HEK293 (cell line): ENCODE measurements around the gene LACRT.

ENCODE experiments used
- CTCF ChIA-PET: fragments of 350-600 bp; formaldehyde crosslinking; extraction: SDS; loops from one replicate; lab custom pipeline; 2021; ENCODE audit warnings: antibody characterized with exemption; lab: Yijun Ruan, JAX
- POLR2A ChIA-PET: fragments of 300-600 bp; formaldehyde crosslinking; extraction: SDS; loops from one replicate; lab custom pipeline; 2020; ENCODE audit warnings: antibody characterized with exemption, inconsistent platforms; lab: Yijun Ruan, JAX
- H3K27ac ChIP-seq: fragments of 200-500 bp; sonication (Bioruptor generic); 2 replicates; pipeline ENCODE4 v1.5.1; 2014; ENCODE audit warnings: low read depth, low read length, control low read depth, inconsistent platforms; ENCODE audit errors: extremely low read depth
- H3K36me3 ChIP-seq, 2 experiments: fragments of 200-500 bp in 1 of 2; sonication (Bioruptor generic) in 1 of 2; 1 replicate in 1 of 2; 2 replicates in 1 of 2; pipeline ENCODE4 v1.5.1; 2014 to 2017; ENCODE audit warnings: inconsistent platforms in 2 of 2, low read length in 2 of 2; ENCODE audit not compliant: control insufficient read depth in 2 of 2, insufficient read depth in 1 of 2
- H3K4me1 ChIP-seq: fragments of 200-500 bp; sonication (Bioruptor generic); 2 replicates; pipeline ENCODE4 v1.5.1; 2014; ENCODE audit warnings: mild to moderate bottlenecking, low read length, inconsistent platforms; ENCODE audit not compliant: control insufficient read depth, insufficient read depth
- H3K4me3 ChIP-seq: 2 replicates; pipeline ENCODE4 v1.5.1; 2011; ENCODE audit warnings: low read depth, mild to moderate bottlenecking, control low read depth, low read length, moderate library complexity
- H3K9me3 ChIP-seq: fragments of 200-500 bp; sonication (Bioruptor generic); 2 replicates; pipeline ENCODE4 v1.5.1; 2014; ENCODE audit warnings: low read depth, low read length, inconsistent platforms; ENCODE audit not compliant: control insufficient read depth, insufficient read depth
- EGR2 ChIP-seq: fragments of 450-650 bp; formaldehyde crosslinking; IDR thresholded peaks from 2 replicates; pipeline ENCODE4 v1.5.1; 2016; ENCODE audit warnings: low read depth, missing biosample characterization, missing genetic modification characterization
- HOXD13 ChIP-seq: sonication (generic); formaldehyde crosslinking; IDR thresholded peaks from 2 replicates; pipeline ENCODE4 v1.8.0; 2022; ENCODE audit warnings: missing genetic modification reagents, borderline replicate concordance
- KLF10 ChIP-seq: fragments of 450-650 bp; IDR thresholded peaks from 2 replicates; pipeline ENCODE4 v1.5.1; 2018; ENCODE audit warnings: missing biosample characterization, mild to moderate bottlenecking, missing genetic modification characterization
- TRIM28 ChIP-seq: IDR thresholded peaks from 2 replicates; pipeline ENCODE4 v1.6.1; 2011; ENCODE audit warnings: low read length, control low read depth, borderline replicate concordance
- ZBTB17 ChIP-seq: fragments of 450-650 bp; formaldehyde crosslinking; IDR thresholded peaks from 2 replicates; pipeline ENCODE4 v1.5.1; 2016; ENCODE audit warnings: missing biosample characterization, missing genetic modification characterization
- ZEB2 ChIP-seq: fragments of 450-650 bp; formaldehyde crosslinking; IDR thresholded peaks from 2 replicates; pipeline ENCODE4 v1.5.1; 2016; ENCODE audit warnings: missing biosample characterization, missing genetic modification characterization
- ZFHX2 ChIP-seq: fragments of 450-650 bp; formaldehyde crosslinking; conservative IDR thresholded peaks from 2 replicates; pipeline ENCODE4 v1.5.1; 2016; ENCODE audit warnings: missing biosample characterization, missing genetic modification characterization
- ZFP37 ChIP-seq: fragments of 450-650 bp; formaldehyde crosslinking; IDR thresholded peaks from 2 replicates; pipeline ENCODE4 v1.5.1; 2016; ENCODE audit warnings: missing biosample characterization, missing genetic modification characterization
- ZNF140 ChIP-seq: fragments of 450-650 bp; formaldehyde crosslinking; IDR thresholded peaks from 2 replicates; pipeline ENCODE4 v1.5.1; 2016; ENCODE audit warnings: missing biosample characterization, missing genetic modification characterization
- ZNF341 ChIP-seq: fragments of 450-650 bp; formaldehyde crosslinking; IDR thresholded peaks from 2 replicates; pipeline ENCODE4; 2016; ENCODE audit warnings: low read depth, missing biosample characterization, missing genetic modification characterization
- ZNF560 ChIP-seq: fragments of 450-650 bp; formaldehyde crosslinking; IDR thresholded peaks from 2 replicates; pipeline ENCODE4 v1.5.1; 2017; ENCODE audit warnings: missing biosample characterization, missing genetic modification characterization, borderline replicate concordance
- ZSCAN23 ChIP-seq: fragments of 450-650 bp; formaldehyde crosslinking; IDR thresholded peaks from 2 replicates; pipeline ENCODE4 v1.5.1; 2016; ENCODE audit warnings: missing biosample characterization, missing genetic modification characterization
- TF ChIP-seq, protein P1 (sequence below): fragments of 450-650 bp; formaldehyde crosslinking; IDR thresholded peaks from 2 replicates; pipeline ENCODE4 v1.5.1; 2017; ENCODE audit warnings: missing biosample characterization, missing genetic modification characterization
- TF ChIP-seq, protein P2 (sequence below): fragments of 450-650 bp; formaldehyde crosslinking; IDR thresholded peaks from 2 replicates; pipeline ENCODE4 v1.5.1; 2016; ENCODE audit warnings: missing biosample characterization, missing genetic modification characterization
- TF ChIP-seq, protein P3 (sequence below): fragments of 450-650 bp; formaldehyde crosslinking; IDR thresholded peaks from 2 replicates; pipeline ENCODE4 v1.5.1; 2017; ENCODE audit warnings: missing biosample characterization, mild to moderate bottlenecking, missing genetic modification characterization, moderate library complexity

LACRT gene

DNA sequence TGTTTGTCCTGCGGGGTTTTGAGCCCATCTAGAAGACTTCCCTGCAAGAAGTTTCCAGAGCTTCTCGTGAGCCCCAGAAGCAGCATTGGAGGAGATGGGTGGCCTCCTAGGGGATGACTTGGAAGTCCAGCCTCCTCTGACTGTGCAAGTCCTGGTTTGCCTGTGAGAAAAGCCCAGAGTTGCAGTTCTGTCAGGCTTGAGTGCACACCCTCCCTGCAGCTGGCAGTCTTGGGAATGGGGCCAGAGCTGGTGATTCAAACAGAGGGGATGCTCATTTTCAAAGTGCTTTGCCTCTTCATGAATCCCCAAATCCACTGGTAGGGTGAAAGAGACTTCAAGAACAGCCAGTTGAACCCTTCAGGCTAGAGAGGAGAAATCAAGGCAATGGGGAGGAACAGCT, 42.4 kb downstream of the LACRT start:
- Histone ChIP-seq H3K27ac (no peak overlapping the region), H3K9me3 (no peaks in the 10 kb centered on the region), H3K36me3 (no peaks in the 10 kb centered on the region), H3K4me1 (no peaks in the 10 kb centered on the region), H3K4me3 (no peak overlapping the region)
- ChIA-PET POLR2A (interaction anchor here (0.6 kb wide), 1 partner anchor 265 kb away, joined by 4 read pairs; no protein-coding TSS in a partner anchor), CTCF (interaction anchor here (1.0 to 4.2 kb wide), 3 partner anchors 10 to 65 kb away, joined by 4 to 27 read pairs (median 5); no protein-coding TSS in a partner anchor)
- TF ChIP-seq, protein P1, sequence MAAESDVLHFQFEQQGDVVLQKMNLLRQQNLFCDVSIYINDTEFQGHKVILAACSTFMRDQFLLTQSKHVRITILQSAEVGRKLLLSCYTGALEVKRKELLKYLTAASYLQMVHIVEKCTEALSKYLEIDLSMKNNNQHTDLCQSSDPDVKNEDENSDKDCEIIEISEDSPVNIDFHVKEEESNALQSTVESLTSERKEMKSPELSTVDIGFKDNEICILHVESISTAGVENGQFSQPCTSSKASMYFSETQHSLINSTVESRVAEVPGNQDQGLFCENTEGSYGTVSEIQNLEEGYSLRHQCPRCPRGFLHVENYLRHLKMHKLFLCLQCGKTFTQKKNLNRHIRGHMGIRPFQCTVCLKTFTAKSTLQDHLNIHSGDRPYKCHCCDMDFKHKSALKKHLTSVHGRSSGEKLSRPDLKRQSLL (tag by site-specific recombination) = no peak
- TF ChIP-seq ZNF140 (tag by site-specific recombination) (no peak), KLF10 (tag by site-specific recombination) (no peak), TRIM28 (no peak), ZNF341 (tag by site-specific recombination) (peak; percentile 50), HOXD13 (CRISPR knock-in tag) (no peak)
- TF ChIP-seq, all 188 proteins: peak for 1

DNA sequence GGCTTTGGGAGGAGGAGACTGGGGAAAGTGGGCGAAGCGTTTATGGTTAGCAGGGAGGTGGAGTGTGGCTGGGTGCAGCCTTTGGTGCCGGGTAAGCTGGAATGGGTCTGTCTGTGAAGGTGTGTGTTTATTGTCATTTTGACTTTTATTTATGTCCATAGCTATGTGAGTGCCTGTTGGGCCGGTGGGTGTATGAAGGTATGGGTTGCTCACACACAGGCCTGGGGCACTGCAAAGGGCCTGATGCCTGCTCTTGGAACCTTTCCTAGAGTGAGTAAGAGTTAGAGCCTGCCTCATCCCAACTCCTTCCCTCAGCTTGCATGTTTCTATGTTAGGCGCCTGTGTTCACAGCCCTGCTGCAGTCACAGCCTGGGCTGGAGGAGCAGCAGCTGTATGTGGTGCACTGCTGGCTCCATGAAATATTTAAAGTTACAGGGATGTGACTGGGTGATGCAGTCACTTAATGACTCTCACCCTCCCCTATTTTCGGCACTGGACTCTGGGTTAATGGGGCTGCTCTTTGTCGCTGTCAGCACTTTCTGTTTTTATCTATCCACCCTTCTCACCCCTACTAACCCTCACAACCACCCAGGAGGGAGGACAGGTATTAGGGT, 43.6 kb downstream of the LACRT start:
- Histone ChIP-seq H3K4me3 (no peak overlapping the region), H3K4me1 (no peaks in the 10 kb centered on the region), H3K27ac (no peak overlapping the region), H3K36me3 (no peaks in the 10 kb centered on the region), H3K9me3 (no peaks in the 10 kb centered on the region)
- CTCF ChIA-PET = interaction anchor here (0.8 to 4.2 kb wide), 5 partner anchors 12 to 67 kb away, joined by 3 to 27 read pairs (median 3); no protein-coding TSS in a partner anchor
- TF ChIP-seq ZNF560 (tag by site-specific recombination) (no peak), EGR2 (tag by site-specific recombination) (peak; percentile 89), ZFHX2 (tag by site-specific recombination) (peak; percentile 80), ZEB2 (tag by site-specific recombination) (no peak), ZFP37 (tag by site-specific recombination) (no peak), ZBTB17 (0 out of 2 replicates have a peak, but pooled peaks have one; percentile 18)
- TF ChIP-seq, protein P2, sequence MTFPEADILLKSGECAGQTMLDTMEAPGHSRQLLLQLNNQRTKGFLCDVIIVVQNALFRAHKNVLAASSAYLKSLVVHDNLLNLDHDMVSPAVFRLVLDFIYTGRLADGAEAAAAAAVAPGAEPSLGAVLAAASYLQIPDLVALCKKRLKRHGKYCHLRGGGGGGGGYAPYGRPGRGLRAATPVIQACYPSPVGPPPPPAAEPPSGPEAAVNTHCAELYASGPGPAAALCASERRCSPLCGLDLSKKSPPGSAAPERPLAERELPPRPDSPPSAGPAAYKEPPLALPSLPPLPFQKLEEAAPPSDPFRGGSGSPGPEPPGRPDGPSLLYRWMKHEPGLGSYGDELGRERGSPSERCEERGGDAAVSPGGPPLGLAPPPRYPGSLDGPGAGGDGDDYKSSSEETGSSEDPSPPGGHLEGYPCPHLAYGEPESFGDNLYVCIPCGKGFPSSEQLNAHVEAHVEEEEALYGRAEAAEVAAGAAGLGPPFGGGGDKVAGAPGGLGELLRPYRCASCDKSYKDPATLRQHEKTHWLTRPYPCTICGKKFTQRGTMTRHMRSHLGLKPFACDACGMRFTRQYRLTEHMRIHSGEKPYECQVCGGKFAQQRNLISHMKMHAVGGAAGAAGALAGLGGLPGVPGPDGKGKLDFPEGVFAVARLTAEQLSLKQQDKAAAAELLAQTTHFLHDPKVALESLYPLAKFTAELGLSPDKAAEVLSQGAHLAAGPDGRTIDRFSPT = no peak
- POLR2A ChIA-PET = no interaction called here

DNA sequence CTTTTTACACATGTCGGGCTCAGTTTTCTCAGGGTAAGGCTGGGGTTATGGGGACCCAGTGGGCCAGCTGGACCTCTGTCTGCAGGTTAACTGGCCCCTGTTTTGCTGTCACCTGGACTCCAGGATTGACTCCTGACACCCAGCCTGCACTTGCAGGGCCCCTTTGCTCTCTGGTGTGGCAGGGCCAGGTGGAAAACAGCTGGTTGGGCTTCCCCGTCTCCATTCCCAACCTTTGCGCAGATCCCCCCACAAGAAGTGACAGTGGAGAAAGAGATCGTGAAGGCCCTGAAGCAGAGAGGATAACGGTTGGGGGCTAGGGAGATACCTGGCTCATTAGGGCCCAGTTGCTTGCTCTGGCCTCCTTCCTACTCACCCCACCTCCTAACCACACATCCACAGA, 44.7 kb downstream of the LACRT start:
- H3K9me3 ChIP-seq = no peaks in the 10 kb centered on the region

More for the DNA sequence above, 44.7 kb downstream of the LACRT start:
- ChIA-PET POLR2A (no interaction called here), CTCF (interaction anchor here (1.0 to 4.2 kb wide), 4 partner anchors 10 to 37 kb away, joined by 3 to 27 read pairs (median 4); no protein-coding TSS in a partner anchor)
- Histone ChIP-seq H3K4me1 (no peaks in the 10 kb centered on the region), H3K4me3 (no peak overlapping the region), H3K27ac (no peak overlapping the region), H3K36me3 (no peaks in the 10 kb centered on the region)
- TF ChIP-seq, protein P3, sequence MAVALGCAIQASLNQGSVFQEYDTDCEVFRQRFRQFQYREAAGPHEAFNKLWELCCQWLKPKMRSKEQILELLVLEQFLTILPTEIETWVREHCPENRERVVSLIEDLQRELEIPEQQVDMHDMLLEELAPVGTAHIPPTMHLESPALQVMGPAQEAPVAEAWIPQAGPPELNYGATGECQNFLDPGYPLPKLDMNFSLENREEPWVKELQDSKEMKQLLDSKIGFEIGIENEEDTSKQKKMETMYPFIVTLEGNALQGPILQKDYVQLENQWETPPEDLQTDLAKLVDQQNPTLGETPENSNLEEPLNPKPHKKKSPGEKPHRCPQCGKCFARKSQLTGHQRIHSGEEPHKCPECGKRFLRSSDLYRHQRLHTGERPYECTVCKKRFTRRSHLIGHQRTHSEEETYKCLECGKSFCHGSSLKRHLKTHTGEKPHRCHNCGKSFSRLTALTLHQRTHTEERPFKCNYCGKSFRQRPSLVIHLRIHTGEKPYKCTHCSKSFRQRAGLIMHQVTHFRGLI (tag by site-specific recombination) = peak; percentile 92
- TF ChIP-seq ZSCAN23 = no peak
